CD8-positive, alpha-beta memory T cell (primary cell): ENCODE data around the gene ANK3. TPM values are rescaled to one million over a fixed set of nuclear protein-coding genes. Genes with fewer than 3 reads are reported as not detected.

Experiments used
- CTCF ChIA-PET: fragments of 350-600 bp; sonication (Branson Sonifier 250); formaldehyde crosslinking; loops from one replicate; lab custom pipeline; 2021; ENCODE audit warnings: antibody characterized with exemption; lab: Charles Lee
- POLR2A ChIA-PET: fragments of 350-600 bp; sonication (Branson Sonifier 250); formaldehyde crosslinking; loops from one replicate; lab custom pipeline; 2021; ENCODE audit warnings: antibody characterized with exemption; lab: Charles Lee
- DNase-seq, 5 donors: peaks; one replicate each; pipeline versions ENCODE4 v3.0.0 to v3.0.0-alpha.2; 2020 to 2022; ENCODE audit warnings: mixed read lengths in 1 of 5
- H3K27ac ChIP-seq: one replicate; pipeline ENCODE4 v1.7.0; 2013; ENCODE audit warnings: low read depth, mild to moderate bottlenecking, low read length, moderate library complexity
- H3K27me3 ChIP-seq: 2 replicates; pipeline ENCODE4 v1.7.0; 2013; ENCODE audit warnings: low read length, mild to moderate bottlenecking; ENCODE audit not compliant: insufficient read depth, poor library complexity, severe bottlenecking
- H3K36me3 ChIP-seq: 2 replicates; pipeline ENCODE4 v1.7.0; 2013; ENCODE audit warnings: mild to moderate bottlenecking, low read length, moderate library complexity; ENCODE audit not compliant: insufficient read depth
- H3K4me1 ChIP-seq: 2 replicates; pipeline ENCODE4 v1.7.0; 2013; ENCODE audit warnings: mild to moderate bottlenecking, low read length, moderate library complexity; ENCODE audit not compliant: insufficient read depth
- H3K4me3 ChIP-seq: 2 replicates; pipeline ENCODE4 v1.7.0; 2013; ENCODE audit warnings: mild to moderate bottlenecking, low read length
- H3K9me3 ChIP-seq: 2 replicates; pipeline ENCODE4 v1.7.0; 2013; ENCODE audit warnings: mild to moderate bottlenecking, low read length
- H3K27ac Mint-ChIP-seq, 8 donors: one replicate each; pipeline ENCODE4 v1.8.0; 2020 to 2021; ENCODE audit warnings: mixed read lengths in 8 of 8, mild to moderate bottlenecking in 6 of 8, inconsistent platforms in 3 of 8, moderate library complexity in 3 of 8
- H3K27me3 Mint-ChIP-seq, 2 donors: one replicate each; pipeline ENCODE4 v1.8.0; 2020 to 2021; ENCODE audit warnings: mixed read lengths in 2 of 2, mild to moderate bottlenecking in 1 of 2, moderate library complexity in 1 of 2
- H3K36me3 Mint-ChIP-seq, 3 donors: one replicate each; pipeline ENCODE4 v1.8.0; 2020 to 2021; ENCODE audit warnings: mixed read lengths in 3 of 3, inconsistent platforms in 1 of 3, mild to moderate bottlenecking in 1 of 3
- H3K4me1 Mint-ChIP-seq, 3 donors: one replicate each; pipeline ENCODE4 v1.8.0; 2020 to 2021; ENCODE audit warnings: mixed read lengths in 3 of 3, inconsistent platforms in 1 of 3, mild to moderate bottlenecking in 1 of 3
- H3K4me3 Mint-ChIP-seq, 7 donors: one replicate each; pipeline ENCODE4 v1.8.0; 2020 to 2021; ENCODE audit warnings: mixed read lengths in 7 of 7, mild to moderate bottlenecking in 6 of 7, moderate library complexity in 4 of 7, inconsistent platforms in 2 of 7
- H3K9me3 Mint-ChIP-seq, 5 donors: one replicate each; pipeline ENCODE4 v1.8.0; 2020 to 2022; ENCODE audit warnings: mixed read lengths in 5 of 5, mild to moderate bottlenecking in 3 of 5, moderate library complexity in 2 of 5, inconsistent platforms in 1 of 5
- polyA plus RNA-seq: library from polyadenylated mRNA; unstranded; fragments of 300-500 nt; fragmentation: Illumina TruSeq; gene quantifications from one replicate; pipeline ENCODE4 v1.2.3, GENCODE V29; 2021
- total RNA-seq, 2 experiments: library from RNA; stranded (reverse); gene quantifications; one replicate each; pipeline ENCODE4 v1.2.3, GENCODE V29; 2021

ANK3 gene
- total and polyA plus RNA-seq, 3 experiments from 2014 or later = 10.2 to 12.8 (median 11.8) TPM

- Mint-ChIP-seq H3K4me1 (no peaks in the 10 kb centered on the region), H3K9me3 (no peaks in the 10 kb centered on the region), H3K36me3 (peaks cover 0 to 18% (median 0%) of the 10 kb centered on the region in 3 donors), H3K27me3 (peaks cover 0 to 2% of the 10 kb centered on the region in 2 donors), H3K4me3 (no peak overlapping the region), H3K27ac (peak overlapping the region in 1 of 8 donors; percentile 9)
- peak overlapping the region; percentile 34 for H3K27ac ChIP-seq
- POLR2A ChIA-PET = no interaction called here
- peaks cover 6% of the 10 kb centered on the region for H3K36me3 ChIP-seq
- H3K27me3 ChIP-seq = no peaks in the 10 kb centered on the region
- H3K4me3 ChIP-seq = no peak overlapping the region
- H3K9me3 ChIP-seq = no peaks in the 10 kb centered on the region
- no peak for DNase-seq
- CTCF ChIA-PET = no interaction called here
- no peaks in the 10 kb centered on the region for H3K4me1 ChIP-seq
Observed at GRCh38 chr10:60139798-60140566, 249.7 kb downstream of the ANK3 start.

- no peak overlapping the region for H3K27ac Mint-ChIP-seq
- Histone ChIP-seq H3K27me3 (no peaks in the 10 kb centered on the region), H3K4me3 (no peak overlapping the region), H3K27ac (no peak overlapping the region), H3K9me3 (no peaks in the 10 kb centered on the region), H3K36me3 (peaks cover 2% of the 10 kb centered on the region), H3K4me1 (no peaks in the 10 kb centered on the region)
- no peak for DNase-seq
- ChIA-PET CTCF (no interaction called here), POLR2A (no interaction called here)
- no peaks in the 10 kb centered on the region for H3K4me1 Mint-ChIP-seq
- H3K36me3 Mint-ChIP-seq = peaks cover 0 to 19% (median 0%) of the 10 kb centered on the region in 3 donors
- H3K27me3 Mint-ChIP-seq = peaks cover 0 to 2% of the 10 kb centered on the region in 2 donors
- no peak overlapping the region for H3K4me3 Mint-ChIP-seq
- no peaks in the 10 kb centered on the region for H3K9me3 Mint-ChIP-seq
Observed at GRCh38 chr10:60139290-60139689, 250.4 kb downstream of the ANK3 start.

- Mint-ChIP-seq H3K9me3 (no peaks in the 10 kb centered on the region), H3K4me3 (peak overlapping the region in 1 of 7 donors; percentile 0), H3K4me1 (no peaks in the 10 kb centered on the region), H3K36me3 (peaks cover 0 to 21% (median 0%) of the 10 kb centered on the region in 3 donors), H3K27ac (no peak overlapping the region), H3K27me3 (peaks cover 0 to 2% of the 10 kb centered on the region in 2 donors)
- H3K27ac ChIP-seq = no peak overlapping the region
- no peak for DNase-seq
- no peaks in the 10 kb centered on the region for H3K9me3 ChIP-seq
- CTCF ChIA-PET = no interaction called here
- POLR2A ChIA-PET = no interaction called here
- H3K4me3 ChIP-seq = no peak overlapping the region
- no peaks in the 10 kb centered on the region for H3K36me3 ChIP-seq
- no peaks in the 10 kb centered on the region for H3K27me3 ChIP-seq
- no peaks in the 10 kb centered on the region for H3K4me1 ChIP-seq
Observed at GRCh38 chr10:60138842-60139241, 250.8 kb downstream of the ANK3 start.

GRCh38 chr10:60138026-60138425, 251.6 kb downstream of the ANK3 start:
- no peak overlapping the region for H3K27ac Mint-ChIP-seq
- peaks cover 0 to 2% of the 10 kb centered on the region in 2 donors for H3K27me3 Mint-ChIP-seq
- CTCF ChIA-PET = no interaction called here
- Histone ChIP-seq H3K9me3 (no peaks in the 10 kb centered on the region), H3K4me1 (no peaks in the 10 kb centered on the region), H3K27me3 (no peaks in the 10 kb centered on the region), H3K27ac (no peak overlapping the region), H3K4me3 (no peak overlapping the region), H3K36me3 (no peaks in the 10 kb centered on the region)
- POLR2A ChIA-PET = no interaction called here
- no peak overlapping the region for H3K4me3 Mint-ChIP-seq
- no peaks in the 10 kb centered on the region for H3K4me1 Mint-ChIP-seq
- no peak for DNase-seq
- H3K9me3 Mint-ChIP-seq = no peaks in the 10 kb centered on the region
- peaks cover 0 to 25% (median 0%) of the 10 kb centered on the region in 3 donors for H3K36me3 Mint-ChIP-seq

GRCh38 chr10:60137292-60137992, 252.2 kb downstream of the ANK3 start:
- no peak overlapping the region for H3K27ac Mint-ChIP-seq
- H3K27me3 ChIP-seq = no peaks in the 10 kb centered on the region
- H3K36me3 Mint-ChIP-seq = peaks cover 0 to 26% (median 0%) of the 10 kb centered on the region in 3 donors
- no peaks in the 10 kb centered on the region for H3K36me3 ChIP-seq
- no peak overlapping the region for H3K4me3 ChIP-seq
- no peak for DNase-seq
- CTCF ChIA-PET = no interaction called here
- H3K9me3 Mint-ChIP-seq = no peaks in the 10 kb centered on the region
- H3K4me1 ChIP-seq = no peaks in the 10 kb centered on the region
- no peaks in the 10 kb centered on the region for H3K4me1 Mint-ChIP-seq
- H3K27ac ChIP-seq = no peak overlapping the region
- POLR2A ChIA-PET = no interaction called here
- H3K27me3 Mint-ChIP-seq = peaks cover 0 to 2% of the 10 kb centered on the region in 2 donors
- no peaks in the 10 kb centered on the region for H3K9me3 ChIP-seq
- no peak overlapping the region for H3K4me3 Mint-ChIP-seq

GRCh38 chr10:60135020-60135419, 254.7 kb downstream of the ANK3 start:
- no peaks in the 10 kb centered on the region for H3K9me3 ChIP-seq
- H3K4me1 ChIP-seq = no peaks in the 10 kb centered on the region
- Mint-ChIP-seq H3K27ac (no peak overlapping the region), H3K36me3 (peaks cover 0 to 22% (median 0%) of the 10 kb centered on the region in 3 donors), H3K4me1 (no peaks in the 10 kb centered on the region), H3K9me3 (no peaks in the 10 kb centered on the region), H3K27me3 (peaks cover 0 to 2% of the 10 kb centered on the region in 2 donors), H3K4me3 (no peak overlapping the region)
- no peaks in the 10 kb centered on the region for H3K36me3 ChIP-seq
- H3K27ac ChIP-seq = no peak overlapping the region
- H3K27me3 ChIP-seq = no peaks in the 10 kb centered on the region
- no peak for DNase-seq
- H3K4me3 ChIP-seq = no peak overlapping the region
- POLR2A ChIA-PET = no interaction called here
- CTCF ChIA-PET = no interaction called here

- Histone ChIP-seq H3K4me3 (no peak overlapping the region), H3K27me3 (no peaks in the 10 kb centered on the region), H3K36me3 (no peaks in the 10 kb centered on the region), H3K4me1 (no peaks in the 10 kb centered on the region), H3K27ac (no peak overlapping the region), H3K9me3 (no peaks in the 10 kb centered on the region)
- H3K9me3 Mint-ChIP-seq = no peaks in the 10 kb centered on the region
- no peak overlapping the region for H3K27ac Mint-ChIP-seq
- peaks cover 0 to 2% of the 10 kb centered on the region in 2 donors for H3K27me3 Mint-ChIP-seq
- DNase-seq = no peak
- H3K36me3 Mint-ChIP-seq = peaks cover 0 to 22% (median 0%) of the 10 kb centered on the region in 3 donors
- H3K4me3 Mint-ChIP-seq = no peak overlapping the region
- ChIA-PET POLR2A (no interaction called here), CTCF (no interaction called here)
- H3K4me1 Mint-ChIP-seq = no peaks in the 10 kb centered on the region
Observed at GRCh38 chr10:60134548-60134947, 255.1 kb downstream of the ANK3 start.

GRCh38 chr10:60130130-60130579, 259.5 kb downstream of the ANK3 start:
- Histone ChIP-seq H3K27me3 (no peaks in the 10 kb centered on the region), H3K27ac (no peak overlapping the region), H3K36me3 (no peaks in the 10 kb centered on the region), H3K4me1 (no peaks in the 10 kb centered on the region), H3K4me3 (no peak overlapping the region), H3K9me3 (no peaks in the 10 kb centered on the region)
- ChIA-PET POLR2A (no interaction called here), CTCF (no interaction called here)
- H3K9me3 Mint-ChIP-seq = no peaks in the 10 kb centered on the region
- no peak overlapping the region for H3K4me3 Mint-ChIP-seq
- H3K27ac Mint-ChIP-seq = no peak overlapping the region
- DNase-seq = no peak
- peaks cover 0 to 19% (median 0%) of the 10 kb centered on the region in 3 donors for H3K36me3 Mint-ChIP-seq
- H3K27me3 Mint-ChIP-seq = no peaks in the 10 kb centered on the region
- no peaks in the 10 kb centered on the region for H3K4me1 Mint-ChIP-seq
